Epithelial cell of umbilical artery (primary cell): Measurements from ENCODE around the gene OTOG. TPM values are rescaled to one million over a fixed set of nuclear protein-coding genes. Genes with fewer than 3 reads are reported as not detected.

Source experiments
- total RNA-seq: library from RNA; depleted of rRNA; stranded (reverse); fragments of >200 nt; gene quantifications from 2 replicates; pipeline ENCODE4 v1.2.3, GENCODE V29; 2014

Gene OTOG
- not detected in 2 replicates for total RNA-seq

GRCh38 chr11:17547051-17547577, at the start of gene OTOG:
TSS of gene OTOG (plus strand) at chr11:17547259. CDS start at chr11:17547373, 114 bp downstream.

GRCh38 chr11:17544181-17544622, 2.9 kb upstream of the OTOG start, which contains the start of gene USH1C:
TSS of gene USH1C (minus strand) at chr11:17544416. CDS start at chr11:17544307, 109 bp downstream.

Other genes starting within 250 kb of the OTOG start
- 5.2 and 8.1 TPM in 2 replicates for gene NCR3LG1, start 195.5 kb upstream of the OTOG start, total RNA-seq
- under 0.01 TPM in 1 of 2 replicates, not detected in the other for gene KCNJ11, start 158.6 kb upstream of the OTOG start, total RNA-seq
- gene ABCC8, start 70.4 kb upstream of the OTOG start, total RNA-seq = not detected in 2 replicates
- not detected in 2 replicates for gene USH1C, start 2.8 kb upstream of the OTOG start, total RNA-seq
- not detected in 2 replicates for gene MYOD1, start 172.3 kb downstream of the OTOG start, total RNA-seq
- gene KCNC1, start 187.5 kb downstream of the OTOG start, total RNA-seq = not detected in 2 replicates